ENCODE data around the gene CELA2A.

GRCh38 chr1:15492596-15492995 lies 36.1 kb downstream of the CELA2A start:
- TF ChIP-seq CTCF (IDR thresholded peaks at IDR 0.05 in 4 of 5, conservative IDR thresholded peaks at IDR 0.05 in 1 of 5): no peak
- TF ChIP-seq POLR2A (IDR thresholded peaks at IDR 0.05): no peak

Data from gastrocnemius medialis (tissue), 4 donors.